ENCODE measurements around the gene SLC9A3.
"Not testable (repeated sequence)": the region's sequence is repeated elsewhere in the genome, so short reads cannot be mapped to it uniquely, and the experiment has no call there.

The SLC9A3 gene

GRCh38 chr5:486597-486996 lies 37.7 kb downstream of the SLC9A3 start:
- DNase-seq, result not testable (repeated sequence)

GRCh38 chr5:485946-486491 lies 38.2 kb downstream of the SLC9A3 start:
- DNase-seq, result no peak

- no peak for DNase-seq
Measured at GRCh38 chr5:485113-485945, 38.9 kb downstream of the SLC9A3 start.

GRCh38 chr5:484556-484955 lies 39.7 kb downstream of the SLC9A3 start:
- DNase-seq, result no peak

- DNase-seq, result no peak
Measured at GRCh38 chr5:483434-484140, 40.7 kb downstream of the SLC9A3 start.

GRCh38 chr5:483011-483410 lies 41.2 kb downstream of the SLC9A3 start:
- no peak for DNase-seq

- DNase-seq, result no peak
Measured at GRCh38 chr5:482506-482905, 41.7 kb downstream of the SLC9A3 start.

GRCh38 chr5:482021-482420 lies 42.2 kb downstream of the SLC9A3 start:
- no peak for DNase-seq

- DNase-seq, result no peak
Measured at GRCh38 chr5:481347-481746, 42.9 kb downstream of the SLC9A3 start.

- no peak for DNase-seq
Measured at GRCh38 chr5:479566-480319, 44.5 kb downstream of the SLC9A3 start.

GRCh38 chr5:478982-479535 lies 45.2 kb downstream of the SLC9A3 start:
- no peak for DNase-seq

- DNase-seq, result no peak
Measured at GRCh38 chr5:478369-478981, 45.8 kb downstream of the SLC9A3 start.

GRCh38 chr5:477871-478270 lies 46.4 kb downstream of the SLC9A3 start:
- DNase-seq, result no peak

GRCh38 chr5:477247-477646 lies 47.0 kb downstream of the SLC9A3 start:
- DNase-seq, result no peak

- no peak for DNase-seq
Measured at GRCh38 chr5:476814-477175, 47.5 kb downstream of the SLC9A3 start.

GRCh38 chr5:476102-476813 lies 48.0 kb downstream of the SLC9A3 start:
- no peak for DNase-seq

GRCh38 chr5:475704-476101 lies 48.5 kb downstream of the SLC9A3 start:
- DNase-seq, result no peak

- no peak for DNase-seq
Measured at GRCh38 chr5:474840-475661, 49.2 kb downstream of the SLC9A3 start.

GRCh38 chr5:474232-474839 lies 49.9 kb downstream of the SLC9A3 start:
- DNase-seq, result not testable (repeated sequence)

- DNase-seq, result no peak
Measured at GRCh38 chr5:473551-474192, 50.6 kb downstream of the SLC9A3 start.
